Measurements from ENCODE around the gene MRPL10.

GRCh38 chr17:47860386-47860785 is 29.0 kb upstream of the MRPL10 start:
- TF ChIP-seq CTCF (IDR thresholded peaks at IDR 0.05; ENCODE audit: control extremely low read depth in 1 of 3, insufficient read depth in 1 of 3, low read depth in 1 of 3, low read length in 3 of 3) (no peak), SP1 (IDR thresholded peaks at IDR 0.05; ENCODE audit: low read depth, low read length) (no peak), TBP (IDR thresholded peaks at IDR 0.05; ENCODE audit: low read depth, low read length) (no peak), CHD7 (IDR thresholded peaks at IDR 0.05; ENCODE audit: insufficient replicate concordance, low read length) (no peak), POLR2A (IDR thresholded peaks at IDR 0.05; ENCODE audit: control extremely low read depth in 1 of 2, low read depth in 2 of 2, low read length in 2 of 2) (no peak), CHD2 (IDR thresholded peaks at IDR 0.05; ENCODE audit: low read length) (no peak), EZH2 (IDR thresholded peaks at IDR 0.05; ENCODE audit: low read depth, low read length, severe bottlenecking) (no peak), HDAC2 (IDR thresholded peaks at IDR 0.05; ENCODE audit: borderline replicate concordance in 1 of 2, low read depth in 2 of 2, low read length in 2 of 2) (no peak), USF2 (IDR thresholded peaks at IDR 0.05; ENCODE audit: low read length) (no peak)

All from H1 (cell line).